Effector memory CD4-positive, alpha-beta T cell (primary cell): ENCODE measurements around the gene CLASRP.
"Not testable (repeated sequence)": the region's sequence is repeated elsewhere in the genome, so short reads cannot be mapped to it uniquely, and the experiment has no call there.

Source experiments
- DNase-seq, 3 donors: peaks; one replicate each; pipeline ENCODE4 v3.0.0-alpha.2; 2020
- H3K27ac ChIP-seq: 2 replicates; pipeline ENCODE4 v1.7.0; 2013; ENCODE audit warnings: mild to moderate bottlenecking, low read length, moderate library complexity; ENCODE audit not compliant: insufficient read depth, poor library complexity, severe bottlenecking
- H3K27me3 ChIP-seq: replicated peaks from 2 replicates; pipeline ENCODE4 v1.7.0; 2013; ENCODE audit warnings: mild to moderate bottlenecking, low read length; ENCODE audit not compliant: insufficient read depth, control insufficient read depth, poor library complexity, severe bottlenecking
- H3K36me3 ChIP-seq: 2 replicates; pipeline ENCODE4 v1.7.0; 2013; ENCODE audit warnings: mild to moderate bottlenecking, low read length, moderate library complexity; ENCODE audit not compliant: control insufficient read depth, insufficient read depth
- H3K4me1 ChIP-seq: 2 replicates; pipeline ENCODE4 v1.7.0; 2013; ENCODE audit warnings: low read length, mild to moderate bottlenecking; ENCODE audit not compliant: control insufficient read depth, insufficient read depth, poor library complexity, severe bottlenecking
- H3K4me3 ChIP-seq: 2 replicates; pipeline ENCODE4 v1.7.0; 2013; ENCODE audit warnings: low read length, low read depth, mild to moderate bottlenecking; ENCODE audit not compliant: insufficient read depth, poor library complexity, severe bottlenecking
- H3K9me3 ChIP-seq: 2 replicates; pipeline ENCODE4 v1.7.0; 2013; ENCODE audit warnings: mild to moderate bottlenecking, low read length, moderate library complexity; ENCODE audit not compliant: control insufficient read depth

Gene CLASRP

DNA sequence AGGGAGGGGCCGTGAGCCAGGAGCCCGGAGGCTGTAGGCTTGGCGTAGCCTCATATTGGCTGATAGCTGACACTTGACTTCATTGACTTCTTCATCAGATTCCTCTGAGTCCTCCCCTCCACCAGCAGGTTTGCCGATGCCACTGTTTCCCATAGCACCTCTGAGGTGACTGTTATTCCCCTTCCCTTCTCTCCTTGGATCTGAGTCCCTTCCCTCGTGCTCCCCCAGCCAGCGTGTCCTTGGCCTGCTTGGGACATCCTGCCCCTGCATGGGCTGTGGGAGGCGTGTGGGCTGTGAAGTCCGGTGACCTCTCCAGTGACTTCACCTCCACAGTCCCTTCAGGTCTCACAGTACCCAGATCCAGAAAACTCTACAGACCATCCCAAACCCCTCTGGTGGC is 63.0 kb downstream of the CLASRP start:
- Histone ChIP-seq H3K36me3 (no peaks in the 10 kb centered on the region), H3K27ac (no peak overlapping the region), H3K9me3 (no peaks in the 10 kb centered on the region), H3K4me3 (no peak overlapping the region), H3K4me1 (peaks cover 34% of the 10 kb centered on the region), H3K27me3 (no peaks in the 10 kb centered on the region)
- no peak for DNase-seq

DNA sequence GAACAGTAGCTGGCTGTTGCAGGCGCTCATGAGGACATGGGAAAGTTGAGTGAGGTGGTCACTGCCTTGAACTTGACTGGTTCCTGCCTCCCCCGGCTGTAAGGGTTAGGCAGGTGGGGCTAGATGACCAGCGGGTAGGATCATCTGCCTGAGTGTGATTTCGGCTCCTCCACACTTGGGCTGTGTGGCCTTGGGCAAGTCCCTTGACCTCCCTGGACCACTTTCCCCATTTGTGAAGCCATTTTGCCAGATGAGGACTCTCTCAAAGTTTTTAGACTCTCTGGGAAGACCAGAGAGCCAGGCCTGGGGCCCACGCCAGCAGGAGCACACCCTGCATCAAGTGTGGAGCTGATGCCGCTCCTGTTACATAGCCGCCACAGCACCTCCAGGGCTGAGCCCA is 63.6 kb downstream of the CLASRP start:
- no peak for DNase-seq
- peaks cover 33% of the 10 kb centered on the region for H3K4me1 ChIP-seq
- no peaks in the 10 kb centered on the region for H3K9me3 ChIP-seq
- H3K4me3 ChIP-seq = no peak overlapping the region
- no peaks in the 10 kb centered on the region for H3K27me3 ChIP-seq
- H3K27ac ChIP-seq = no peak overlapping the region
- H3K36me3 ChIP-seq = no peaks in the 10 kb centered on the region

DNA sequence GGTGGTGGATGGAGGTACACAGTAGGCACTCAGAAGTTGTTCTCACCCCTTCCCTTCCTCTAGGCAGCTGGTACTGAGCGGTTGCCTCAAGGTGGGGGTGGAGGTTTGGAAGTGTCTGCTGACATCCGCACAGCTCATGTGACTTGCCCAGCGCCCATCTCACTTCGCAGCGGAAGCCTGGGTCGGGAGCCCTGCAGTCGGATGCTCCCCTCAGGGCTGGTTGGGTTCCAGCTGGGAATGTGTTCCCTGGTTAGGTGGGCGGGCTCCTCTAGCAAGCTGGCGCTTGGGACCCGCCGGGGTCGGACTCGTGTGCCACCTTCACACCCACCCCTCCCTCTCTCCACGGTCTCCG is 64.3 kb downstream of the CLASRP start:
- no peak overlapping the region for H3K27ac ChIP-seq
- peaks cover 31% of the 10 kb centered on the region for H3K4me1 ChIP-seq
- no peaks in the 10 kb centered on the region for H3K27me3 ChIP-seq
- no peaks in the 10 kb centered on the region for H3K36me3 ChIP-seq
- DNase-seq = no peak
- no peaks in the 10 kb centered on the region for H3K9me3 ChIP-seq
- H3K4me3 ChIP-seq = peak overlapping the region; percentile 45

DNA sequence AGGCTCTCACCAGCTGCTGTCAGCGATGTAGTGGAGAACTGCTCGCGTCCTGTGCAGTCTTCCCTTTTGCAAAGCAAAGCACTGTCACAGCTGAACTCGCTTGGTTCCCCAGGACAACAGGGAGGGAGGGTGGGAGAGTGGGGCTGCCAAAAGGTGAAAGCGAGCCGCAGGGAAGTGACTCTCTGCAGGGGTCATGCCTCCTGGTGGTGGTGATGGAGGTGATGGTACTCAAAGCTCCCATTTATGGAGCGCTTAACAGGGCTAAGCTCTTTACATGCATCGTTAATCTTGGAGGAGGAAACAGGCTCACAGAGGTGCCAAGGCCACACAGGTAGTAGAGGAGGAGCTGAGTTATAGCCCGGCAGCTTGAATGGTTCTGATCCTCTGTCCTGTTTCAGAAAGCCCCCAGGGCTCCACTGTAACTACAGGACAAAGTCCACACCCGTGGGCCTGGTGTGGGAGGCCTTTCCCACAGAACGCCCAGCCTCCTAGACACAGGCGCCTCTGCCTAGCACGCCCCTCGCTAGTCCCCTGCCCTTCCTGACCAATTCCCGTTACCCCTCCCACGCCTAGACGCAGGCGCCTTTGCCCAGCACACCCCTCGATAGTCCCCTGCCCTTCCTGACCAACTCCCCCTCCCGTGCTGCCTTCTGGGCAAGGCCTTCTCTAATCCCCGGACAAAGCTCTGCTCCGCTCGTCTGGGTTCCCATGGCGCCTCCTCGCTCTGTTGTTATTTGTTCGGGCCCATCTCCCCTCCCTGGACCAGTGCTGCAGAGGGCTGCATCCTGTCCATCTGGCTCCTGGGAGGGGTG is 64.9 kb downstream of the CLASRP start:
- no peak for DNase-seq
- H3K36me3 ChIP-seq = no peaks in the 10 kb centered on the region

DNA sequence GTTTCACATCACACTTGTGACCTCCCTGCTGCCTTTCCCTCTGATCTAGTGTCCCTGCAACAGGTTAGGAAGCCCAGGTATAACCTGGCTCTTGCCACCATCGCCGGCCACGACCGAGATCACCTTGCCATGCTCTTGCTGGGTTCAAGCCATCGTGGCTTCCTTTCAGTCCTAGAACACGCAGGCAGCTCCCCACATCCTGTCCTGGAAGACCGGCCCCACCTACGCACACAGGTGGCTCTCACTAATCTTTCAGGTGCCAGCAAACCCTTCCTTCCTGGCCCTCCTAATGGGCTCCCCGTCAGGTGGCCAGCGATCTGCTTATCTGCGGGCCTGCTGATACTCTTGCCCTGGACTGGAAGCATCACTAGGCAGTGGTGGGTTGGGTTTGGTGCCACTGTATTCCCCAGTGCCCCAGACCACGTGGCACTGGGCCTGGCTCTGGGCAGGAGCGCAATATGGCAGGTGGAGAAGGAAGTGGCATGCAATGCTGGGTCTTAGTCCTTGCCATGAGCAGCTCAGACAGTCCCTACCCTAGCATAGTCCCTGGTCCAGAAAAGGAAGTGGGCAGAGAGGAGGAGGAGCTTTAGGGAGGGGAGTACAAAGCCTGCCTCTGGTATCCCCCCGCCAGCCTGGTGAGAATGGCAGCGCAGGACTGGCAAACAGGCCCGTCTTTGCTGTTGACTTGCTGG is 66.0 kb downstream of the CLASRP start:
- Histone ChIP-seq H3K4me1 (peaks cover 28% of the 10 kb centered on the region), H3K36me3 (no peaks in the 10 kb centered on the region), H3K9me3 (no peaks in the 10 kb centered on the region), H3K4me3 (no peak overlapping the region), H3K27ac (no peak overlapping the region), H3K27me3 (no peaks in the 10 kb centered on the region)
- DNase-seq = no peak

More for the DNA sequence above, 64.9 kb downstream of the CLASRP start:
- Histone ChIP-seq H3K27ac (no peak overlapping the region), H3K4me1 (peaks cover 31% of the 10 kb centered on the region), H3K4me3 (peak overlapping the region; percentile 45), H3K27me3 (no peaks in the 10 kb centered on the region), H3K9me3 (no peaks in the 10 kb centered on the region)

DNA sequence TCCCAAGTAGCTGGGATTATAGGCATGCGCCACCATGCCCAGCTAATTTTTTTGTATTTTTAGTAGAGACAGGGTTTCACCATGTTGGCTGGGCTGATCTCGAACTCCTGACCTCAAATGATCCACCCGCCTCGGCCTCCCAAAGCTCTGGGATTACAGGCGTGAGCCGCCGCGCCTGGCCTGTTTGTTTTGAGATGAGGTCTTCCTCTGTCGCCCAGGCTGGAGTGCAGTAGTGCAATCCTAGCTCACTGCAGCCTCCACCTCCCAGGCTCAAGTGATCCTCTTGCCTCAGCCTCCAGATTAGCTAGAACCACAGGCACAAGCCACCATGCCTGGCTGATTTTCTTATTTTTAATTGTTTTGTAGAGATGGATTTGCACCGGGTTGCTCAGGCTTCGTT is 67.5 kb downstream of the CLASRP start:
- H3K9me3 ChIP-seq, H3K4me3 ChIP-seq, H3K27ac ChIP-seq, H3K27me3 ChIP-seq, H3K36me3 ChIP-seq, DNase-seq: not testable (repeated sequence)
- peaks cover 28% of the 10 kb centered on the region for H3K4me1 ChIP-seq

DNA sequence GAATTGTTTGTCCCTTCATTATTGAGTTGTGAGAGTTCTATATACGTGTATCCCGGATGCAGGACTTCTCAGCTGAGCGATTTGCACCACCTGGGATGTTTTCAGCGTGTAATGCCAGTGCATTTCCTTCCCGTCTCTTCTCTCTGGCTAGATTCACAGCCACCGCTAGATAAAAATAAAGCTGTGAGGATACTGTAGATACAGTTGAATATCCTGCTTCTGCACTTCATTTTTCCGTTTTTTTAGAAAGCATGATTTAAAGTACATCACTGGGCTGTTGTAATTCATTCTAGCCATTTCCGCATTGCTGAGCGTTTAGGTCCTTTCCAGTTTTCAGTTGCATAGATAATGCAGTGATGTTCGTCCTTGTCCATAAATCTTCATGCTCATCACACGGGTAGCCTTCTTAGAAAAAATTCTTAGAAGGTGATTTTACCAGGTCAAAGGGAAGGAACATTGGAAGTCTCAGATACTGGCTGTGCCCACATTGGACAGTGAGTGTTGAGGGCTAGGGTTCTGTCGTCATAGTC is 68.8 kb downstream of the CLASRP start:
- no peaks in the 10 kb centered on the region for H3K9me3 ChIP-seq
- H3K27me3 ChIP-seq = no peaks in the 10 kb centered on the region
- no peak overlapping the region for H3K27ac ChIP-seq
- no peak overlapping the region for H3K4me3 ChIP-seq
- peaks cover 24% of the 10 kb centered on the region for H3K4me1 ChIP-seq
- no peaks in the 10 kb centered on the region for H3K36me3 ChIP-seq
- no peak for DNase-seq

DNA sequence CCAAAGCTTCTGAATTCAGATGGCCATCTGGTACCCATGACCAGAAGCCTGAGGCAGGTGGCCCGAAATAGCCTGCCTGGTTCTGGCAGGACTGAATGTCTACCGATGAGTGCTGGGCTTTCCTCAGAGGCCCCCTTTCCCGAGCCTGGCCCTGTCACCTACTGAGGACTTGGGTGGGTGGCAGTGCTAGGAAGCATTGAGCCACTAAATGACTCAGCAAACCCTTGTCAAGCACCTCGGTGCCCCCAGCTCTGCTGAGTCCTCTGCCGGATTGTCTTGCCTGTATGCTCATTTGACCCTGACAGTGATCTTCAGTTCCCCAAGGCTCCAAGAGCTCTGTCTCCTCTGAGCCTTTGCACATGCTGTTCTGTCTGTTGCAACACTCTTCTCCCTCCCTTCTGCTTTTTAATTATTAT is 72.0 kb downstream of the CLASRP start:
- Histone ChIP-seq H3K27ac (no peak overlapping the region), H3K9me3 (no peaks in the 10 kb centered on the region), H3K4me1 (no peaks in the 10 kb centered on the region), H3K4me3 (no peak overlapping the region), H3K27me3 (no peaks in the 10 kb centered on the region), H3K36me3 (no peaks in the 10 kb centered on the region)
- no peak for DNase-seq

DNA sequence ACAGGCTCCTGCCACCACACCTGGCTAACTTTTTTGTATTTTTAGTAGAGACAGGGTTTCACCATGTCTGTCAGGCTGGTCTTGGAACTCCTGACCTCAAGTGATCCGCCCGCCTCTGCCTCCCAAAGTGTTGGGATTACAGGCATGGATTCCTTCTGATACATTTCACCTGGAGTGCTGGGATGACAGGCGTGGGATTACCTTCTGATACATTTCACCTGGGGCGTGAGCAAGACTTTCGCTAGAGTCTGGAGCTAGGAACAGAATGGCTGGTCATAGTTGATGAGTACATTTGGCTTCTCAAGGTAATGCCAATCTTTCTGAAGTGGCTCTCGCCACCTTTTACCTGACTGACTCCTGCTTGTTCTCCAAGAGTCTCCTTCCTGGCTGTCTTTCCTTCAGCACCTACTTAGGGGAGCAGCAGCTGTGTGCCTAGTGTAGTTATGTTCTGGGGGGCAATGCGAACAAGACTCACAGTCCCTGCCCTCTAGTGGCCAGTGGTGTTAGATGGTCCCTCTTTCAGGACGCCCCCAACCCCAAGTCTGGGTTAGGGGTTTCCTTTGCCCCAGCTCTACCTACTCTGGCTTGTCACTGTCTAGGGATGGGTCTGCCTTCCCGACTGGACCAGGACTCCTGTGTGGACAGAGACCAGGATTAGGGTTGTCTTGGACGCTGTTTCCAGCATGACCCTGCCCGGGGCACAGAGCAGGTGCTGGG is 73.4 kb downstream of the CLASRP start:
- H3K27me3 ChIP-seq = no peaks in the 10 kb centered on the region
- peaks cover 11% of the 10 kb centered on the region for H3K4me1 ChIP-seq
- no peak overlapping the region for H3K27ac ChIP-seq
- DNase-seq = no peak
- H3K36me3 ChIP-seq = no peaks in the 10 kb centered on the region
- no peaks in the 10 kb centered on the region for H3K9me3 ChIP-seq
- H3K4me3 ChIP-seq = no peak overlapping the region

DNA sequence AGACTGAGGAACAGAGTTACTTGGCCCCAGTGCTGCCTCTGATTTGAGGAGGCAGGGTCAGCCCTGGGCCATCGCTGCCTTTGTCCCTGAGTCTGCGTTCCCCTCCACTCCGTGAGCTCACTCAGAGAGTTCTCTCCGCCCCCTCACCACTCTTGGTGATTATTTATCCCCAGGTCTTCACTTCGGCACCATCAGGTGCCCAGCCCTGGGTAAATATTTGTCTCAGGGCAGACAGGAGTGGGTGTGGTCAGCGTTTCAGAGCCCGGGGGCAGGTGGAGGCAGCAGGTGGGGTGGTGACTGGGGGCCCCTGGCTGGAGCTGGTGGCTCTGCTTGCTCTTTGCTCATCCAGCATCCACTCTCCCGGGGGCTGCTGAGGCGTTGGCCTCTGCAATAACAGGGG is 74.8 kb downstream of the CLASRP start:
- no peaks in the 10 kb centered on the region for H3K9me3 ChIP-seq
- no peak overlapping the region for H3K27ac ChIP-seq
- no peaks in the 10 kb centered on the region for H3K36me3 ChIP-seq
- peaks cover 16% of the 10 kb centered on the region for H3K4me1 ChIP-seq
- H3K27me3 ChIP-seq = no peaks in the 10 kb centered on the region
- no peak for DNase-seq
- no peak overlapping the region for H3K4me3 ChIP-seq
